SK-N-SH (cell line): ENCODE data around the gene SLCO3A1. TPM values are rescaled to one million over a fixed set of nuclear protein-coding genes. Genes with fewer than 3 reads are reported as not detected.

Experiments
- CTCF ChIA-PET: fragments of 300-600, 350-600 bp; formaldehyde crosslinking; extraction: SDS; loops from one replicate; lab custom pipeline; 2021; lab: Yijun Ruan, JAX
- POLR2A ChIA-PET: fragments of 350-600 bp; sonication (Branson Sonifier 250); formaldehyde crosslinking; extraction: SDS; loops from one replicate; lab custom pipeline; 2020; ENCODE audit warnings: antibody characterized with exemption, inconsistent platforms; lab: Yijun Ruan, JAX
- DNase-seq: peaks from one replicate; pipeline ENCODE4 v3.0.0; 2012
- H2AFZ ChIP-seq: fragments of 200-600 bp; sonication (generic); 2 replicates; pipeline ENCODE4 v1.8.1; 2016; ENCODE audit warnings: antibody characterized with exemption, mild to moderate bottlenecking, low read depth
- H3F3A ChIP-seq: fragments of 200-600 bp; sonication (generic); replicated peaks from 2 replicates; pipeline ENCODE3; 2016; ENCODE audit warnings: antibody characterized with exemption, mild to moderate bottlenecking; ENCODE audit not compliant: insufficient read depth
- H3K27ac ChIP-seq, 2 experiments: fragments of 200-500 bp in 1 of 2; fragments of 200-600 bp in 1 of 2; sonication (Bioruptor generic) in 1 of 2; sonication (generic), shearing (Covaris generic) in 1 of 2; 2 replicates each; pipeline versions ENCODE4 v1.5.1 to v1.6.1; 2014 to 2016; ENCODE audit warnings: low read depth in 2 of 2, inconsistent platforms in 1 of 2, low read length in 1 of 2, mild to moderate bottlenecking in 1 of 2, mixed read lengths in 1 of 2
- H3K27me3 ChIP-seq: fragments of 200-600 bp; sonication (generic), shearing (Covaris generic); 2 replicates; pipeline ENCODE4 v1.6.1; 2016; ENCODE audit warnings: mixed run types; ENCODE audit not compliant: insufficient read depth
- H3K36me3 ChIP-seq, 2 experiments: fragments of 200-500 bp in 1 of 2; fragments of 200-600 bp in 1 of 2; sonication (Bioruptor generic) in 1 of 2; sonication (generic) in 1 of 2; replicated peaks in 1 of 2; 2 replicates each; pipeline versions ENCODE3 to v1.5.1; 2014 to 2016; ENCODE audit warnings: low read length in 1 of 2, mild to moderate bottlenecking in 1 of 2; ENCODE audit not compliant: insufficient read depth in 2 of 2, control insufficient read depth in 1 of 2
- H3K4me1 ChIP-seq, 2 experiments: fragments of 200-500 bp in 1 of 2; fragments of 200-600 bp in 1 of 2; sonication (Bioruptor generic) in 1 of 2; sonication (generic), shearing (Covaris generic) in 1 of 2; 2 replicates each; pipeline versions ENCODE4 v1.5.1 to v1.6.1; 2014 to 2016; ENCODE audit warnings: low read depth in 1 of 2, low read length in 1 of 2, mixed run types in 1 of 2; ENCODE audit not compliant: insufficient read depth in 2 of 2, control insufficient read depth in 1 of 2
- H3K4me2 ChIP-seq: fragments of 200-600 bp; sonication (generic), shearing (Covaris generic); 2 replicates; pipeline ENCODE4 v1.6.1; 2017; ENCODE audit warnings: mixed run types
- H3K4me3 ChIP-seq, 2 experiments: fragments of 200-500 bp in 1 of 2; fragments of 200-600 bp in 1 of 2; sonication (Bioruptor generic) in 1 of 2; sonication (generic), shearing (Covaris generic) in 1 of 2; 2 replicates each; pipeline versions ENCODE4 v1.5.1 to v1.8.1; 2014 to 2016; ENCODE audit warnings: low read depth in 2 of 2, inconsistent platforms in 1 of 2, low read length in 1 of 2, mild to moderate bottlenecking in 1 of 2, mixed read lengths in 1 of 2, moderate library complexity in 1 of 2
- H3K79me2 ChIP-seq: fragments of 200-600 bp; sonication (generic); 2 replicates; pipeline ENCODE4 v1.8.1; 2017; ENCODE audit warnings: mild to moderate bottlenecking; ENCODE audit not compliant: insufficient read depth
- H3K9ac ChIP-seq: fragments of 200-600 bp; sonication (generic); 2 replicates; pipeline ENCODE4 v1.6.1; 2017; ENCODE audit warnings: mixed run types
- H3K9me2 ChIP-seq: fragments of 200-600 bp; sonication (generic); 2 replicates; pipeline ENCODE4 v1.6.1; 2017; ENCODE audit warnings: mixed run types
- H3K9me3 ChIP-seq: fragments of 200-600 bp; sonication (generic); 2 replicates; pipeline ENCODE4 v1.6.1; 2017; ENCODE audit warnings: mixed run types, mild to moderate bottlenecking, moderate library complexity
- H4K20me1 ChIP-seq: fragments of 200-600 bp; sonication (generic); 2 replicates; pipeline ENCODE4 v1.6.1; 2017; ENCODE audit warnings: mild to moderate bottlenecking, mixed run types; ENCODE audit not compliant: insufficient read depth
- EP300 ChIP-seq, 2 experiments: IDR thresholded peaks; 2 replicates each; pipeline versions ENCODE4 v1.4.0 to v1.6.1; 2012; ENCODE audit warnings: borderline replicate concordance in 1 of 2, low read depth in 1 of 2, low read length in 1 of 2
- FOSL2 ChIP-seq: IDR thresholded peaks from 2 replicates; pipeline ENCODE4 v1.4.0; 2012; ENCODE audit warnings: low read depth, mild to moderate bottlenecking, moderate library complexity, borderline replicate concordance
- FOXM1 ChIP-seq: IDR thresholded peaks from 2 replicates; pipeline ENCODE4 v1.4.0; 2012; ENCODE audit warnings: low read depth, mild to moderate bottlenecking
- NFIC ChIP-seq: IDR thresholded peaks from 2 replicates; pipeline ENCODE4 v1.4.0; 2012; ENCODE audit warnings: borderline replicate concordance
- NRF1 ChIP-seq: IDR thresholded peaks from 2 replicates; pipeline ENCODE4 v1.6.1; 2012; ENCODE audit warnings: low read depth, mild to moderate bottlenecking, low read length
- RCOR1 ChIP-seq: fragments of 150-350 bp; IDR thresholded peaks from 2 replicates; pipeline ENCODE4 v1.6.1; 2017; ENCODE audit warnings: antibody characterized with exemption, low read length
- RXRA ChIP-seq: IDR thresholded peaks from 2 replicates; pipeline ENCODE4 v1.4.0; 2012; ENCODE audit warnings: low read depth, mild to moderate bottlenecking, borderline replicate concordance
- SMC3 ChIP-seq: IDR thresholded peaks from 2 replicates; pipeline ENCODE4 v1.6.1; 2012; ENCODE audit warnings: low read depth, low read length, improper control_type of control experiment
- TEAD4 ChIP-seq: IDR thresholded peaks from 2 replicates; pipeline ENCODE4 v1.4.0; 2012; ENCODE audit warnings: mild to moderate bottlenecking, borderline replicate concordance; ENCODE audit not compliant: insufficient read depth
- YY1 ChIP-seq: IDR thresholded peaks from 2 replicates; pipeline ENCODE4 v1.4.0; 2012; ENCODE audit warnings: low read depth, mild to moderate bottlenecking
- WGBS: methylation state at CpG from one replicate; pipeline ENCODE4 v1.1.6; 2017; ENCODE audit warnings: low lambda C conversion rate; 5-methylcytosine and 5-hydroxymethylcytosine counted together
- polyA plus RNA-seq, 3 experiments: library from polyadenylated mRNA; depleted of rRNA; stranded (reverse); fragments of >200 nt; gene quantifications; 2 replicates each; pipeline ENCODE4 v1.2.3, GENCODE V29; 2012
- TF ChIP-seq, protein P1 (sequence below): IDR thresholded peaks from 2 replicates; pipeline ENCODE4 v1.4.0; 2012; ENCODE audit warnings: low read depth, borderline replicate concordance
- TF ChIP-seq, protein P2 (sequence below): IDR thresholded peaks from 2 replicates; pipeline ENCODE4; 2012
- TF ChIP-seq, protein P3 (sequence below): IDR thresholded peaks from 2 replicates; pipeline ENCODE4 v1.6.1; 2012; ENCODE audit warnings: mild to moderate bottlenecking, low read depth, low read length, moderate library complexity
- TF ChIP-seq, protein P4 (sequence below): fragments of 150-350 bp; IDR thresholded peaks from 2 replicates; pipeline ENCODE4 v1.6.1; 2016; ENCODE audit warnings: mild to moderate bottlenecking, low read depth, low read length

The SLCO3A1 gene
- polyA plus RNA-seq, 1 of the 3 experiments (the other 2 are of a cell fraction): 19.7 TPM

DNA sequence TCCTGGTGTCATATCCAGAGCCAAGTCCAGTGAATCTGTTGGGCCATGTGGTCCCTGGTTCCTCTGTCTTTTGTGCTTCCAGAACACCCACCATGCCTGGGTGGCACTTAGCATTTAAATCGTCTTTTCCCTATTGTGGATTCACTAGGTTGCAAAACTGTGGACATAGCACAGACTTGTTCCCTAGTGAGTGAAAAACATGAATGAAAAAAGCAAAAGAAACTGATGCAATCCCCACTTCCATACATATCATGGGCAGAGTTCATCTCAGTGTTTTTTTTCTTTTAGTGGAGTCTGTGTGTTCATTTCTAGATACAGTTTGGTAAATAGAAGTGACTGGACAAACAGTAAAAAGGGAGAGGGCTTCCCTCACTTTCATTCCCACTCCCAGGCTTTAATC, 170.5 kb downstream of the SLCO3A1 start:
- Histone ChIP-seq H3K27me3 (no peaks in the 10 kb centered on the region), H3K79me2 (no peaks in the 10 kb centered on the region; the same call in 1 of the 2 replicates), H2AFZ (no peak overlapping the region), H3K27ac (no peak overlapping the region), H3K4me3 (no peak overlapping the region)
- POLR2A ChIA-PET: no interaction called here
- DNase-seq: no peak
- no peak for TF ChIP-seq SMC3
- TF ChIP-seq RXRA: no peak
- TF ChIP-seq, protein P1, sequence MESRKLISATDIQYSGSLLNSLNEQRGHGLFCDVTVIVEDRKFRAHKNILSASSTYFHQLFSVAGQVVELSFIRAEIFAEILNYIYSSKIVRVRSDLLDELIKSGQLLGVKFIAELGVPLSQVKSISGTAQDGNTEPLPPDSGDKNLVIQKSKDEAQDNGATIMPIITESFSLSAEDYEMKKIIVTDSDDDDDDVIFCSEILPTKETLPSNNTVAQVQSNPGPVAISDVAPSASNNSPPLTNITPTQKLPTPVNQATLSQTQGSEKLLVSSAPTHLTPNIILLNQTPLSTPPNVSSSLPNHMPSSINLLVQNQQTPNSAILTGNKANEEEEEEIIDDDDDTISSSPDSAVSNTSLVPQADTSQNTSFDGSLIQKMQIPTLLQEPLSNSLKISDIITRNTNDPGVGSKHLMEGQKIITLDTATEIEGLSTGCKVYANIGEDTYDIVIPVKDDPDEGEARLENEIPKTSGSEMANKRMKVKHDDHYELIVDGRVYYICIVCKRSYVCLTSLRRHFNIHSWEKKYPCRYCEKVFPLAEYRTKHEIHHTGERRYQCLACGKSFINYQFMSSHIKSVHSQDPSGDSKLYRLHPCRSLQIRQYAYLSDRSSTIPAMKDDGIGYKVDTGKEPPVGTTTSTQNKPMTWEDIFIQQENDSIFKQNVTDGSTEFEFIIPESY: no peak
- TF ChIP-seq TEAD4: no peak
- TF ChIP-seq, protein P2, sequence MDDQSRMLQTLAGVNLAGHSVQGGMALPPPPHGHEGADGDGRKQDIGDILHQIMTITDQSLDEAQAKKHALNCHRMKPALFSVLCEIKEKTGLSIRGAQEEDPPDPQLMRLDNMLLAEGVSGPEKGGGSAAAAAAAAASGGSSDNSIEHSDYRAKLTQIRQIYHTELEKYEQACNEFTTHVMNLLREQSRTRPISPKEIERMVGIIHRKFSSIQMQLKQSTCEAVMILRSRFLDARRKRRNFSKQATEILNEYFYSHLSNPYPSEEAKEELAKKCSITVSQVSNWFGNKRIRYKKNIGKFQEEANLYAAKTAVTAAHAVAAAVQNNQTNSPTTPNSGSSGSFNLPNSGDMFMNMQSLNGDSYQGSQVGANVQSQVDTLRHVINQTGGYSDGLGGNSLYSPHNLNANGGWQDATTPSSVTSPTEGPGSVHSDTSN: no peak
- TF ChIP-seq EP300 (IDR thresholded peaks at IDR 0.05; ENCODE audit: borderline replicate concordance in 1 of 2, low read depth in 1 of 2, low read length in 1 of 2): no peak
- no peak for TF ChIP-seq NFIC
- TF ChIP-seq RCOR1: no peak
- TF ChIP-seq, protein P3, sequence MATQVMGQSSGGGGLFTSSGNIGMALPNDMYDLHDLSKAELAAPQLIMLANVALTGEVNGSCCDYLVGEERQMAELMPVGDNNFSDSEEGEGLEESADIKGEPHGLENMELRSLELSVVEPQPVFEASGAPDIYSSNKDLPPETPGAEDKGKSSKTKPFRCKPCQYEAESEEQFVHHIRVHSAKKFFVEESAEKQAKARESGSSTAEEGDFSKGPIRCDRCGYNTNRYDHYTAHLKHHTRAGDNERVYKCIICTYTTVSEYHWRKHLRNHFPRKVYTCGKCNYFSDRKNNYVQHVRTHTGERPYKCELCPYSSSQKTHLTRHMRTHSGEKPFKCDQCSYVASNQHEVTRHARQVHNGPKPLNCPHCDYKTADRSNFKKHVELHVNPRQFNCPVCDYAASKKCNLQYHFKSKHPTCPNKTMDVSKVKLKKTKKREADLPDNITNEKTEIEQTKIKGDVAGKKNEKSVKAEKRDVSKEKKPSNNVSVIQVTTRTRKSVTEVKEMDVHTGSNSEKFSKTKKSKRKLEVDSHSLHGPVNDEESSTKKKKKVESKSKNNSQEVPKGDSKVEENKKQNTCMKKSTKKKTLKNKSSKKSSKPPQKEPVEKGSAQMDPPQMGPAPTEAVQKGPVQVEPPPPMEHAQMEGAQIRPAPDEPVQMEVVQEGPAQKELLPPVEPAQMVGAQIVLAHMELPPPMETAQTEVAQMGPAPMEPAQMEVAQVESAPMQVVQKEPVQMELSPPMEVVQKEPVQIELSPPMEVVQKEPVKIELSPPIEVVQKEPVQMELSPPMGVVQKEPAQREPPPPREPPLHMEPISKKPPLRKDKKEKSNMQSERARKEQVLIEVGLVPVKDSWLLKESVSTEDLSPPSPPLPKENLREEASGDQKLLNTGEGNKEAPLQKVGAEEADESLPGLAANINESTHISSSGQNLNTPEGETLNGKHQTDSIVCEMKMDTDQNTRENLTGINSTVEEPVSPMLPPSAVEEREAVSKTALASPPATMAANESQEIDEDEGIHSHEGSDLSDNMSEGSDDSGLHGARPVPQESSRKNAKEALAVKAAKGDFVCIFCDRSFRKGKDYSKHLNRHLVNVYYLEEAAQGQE: no peak
- TF ChIP-seq, protein P4, sequence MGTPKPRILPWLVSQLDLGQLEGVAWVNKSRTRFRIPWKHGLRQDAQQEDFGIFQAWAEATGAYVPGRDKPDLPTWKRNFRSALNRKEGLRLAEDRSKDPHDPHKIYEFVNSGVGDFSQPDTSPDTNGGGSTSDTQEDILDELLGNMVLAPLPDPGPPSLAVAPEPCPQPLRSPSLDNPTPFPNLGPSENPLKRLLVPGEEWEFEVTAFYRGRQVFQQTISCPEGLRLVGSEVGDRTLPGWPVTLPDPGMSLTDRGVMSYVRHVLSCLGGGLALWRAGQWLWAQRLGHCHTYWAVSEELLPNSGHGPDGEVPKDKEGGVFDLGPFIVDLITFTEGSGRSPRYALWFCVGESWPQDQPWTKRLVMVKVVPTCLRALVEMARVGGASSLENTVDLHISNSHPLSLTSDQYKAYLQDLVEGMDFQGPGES: no peak
- no peak for TF ChIP-seq FOXM1
- TF ChIP-seq NRF1: no peak
- TF ChIP-seq YY1: no peak
- TF ChIP-seq FOSL2: no peak
- TF ChIP-seq, all 33 proteins: peak for 0
- Histone ChIP-seq H3K4me2 (no peak overlapping the region), H3K9me3 (no peaks in the 10 kb centered on the region), H3F3A (no peaks in the 10 kb centered on the region), H3K9ac (no peak overlapping the region), H3K9me2 (no peaks in the 10 kb centered on the region), H3K4me1 (peaks cover 0 to 11% of the 10 kb centered on the region in 2 experiments; a peak in 2 of 4 replicates), H3K36me3 (no peaks in the 10 kb centered on the region), H4K20me1 (no peaks in the 10 kb centered on the region)
- CTCF ChIA-PET: interaction anchor here (1.4 kb wide), 1 partner anchor 170 kb away, joined by 4 read pairs; the partner anchor contains the start of gene SLCO3A1
- WGBS: 57% methylated on average over 1 of the region's 1 CpG
